GM18907 (cell line): Measurements from ENCODE around the gene SUN1.

Source experiments
- ATAC-seq: cut with Tn5 transposase; IDR thresholded peaks from one replicate; pipeline ENCODE4 v1.9.1; 2021; ENCODE audit warnings: mild to moderate bottlenecking, moderate library complexity; ENCODE audit not compliant: unreplicated experiment

Gene SUN1

GRCh38 chr7:888081-889024 is 56.1 kb downstream of the SUN1 start:
- no peak for ATAC-seq

DNA sequence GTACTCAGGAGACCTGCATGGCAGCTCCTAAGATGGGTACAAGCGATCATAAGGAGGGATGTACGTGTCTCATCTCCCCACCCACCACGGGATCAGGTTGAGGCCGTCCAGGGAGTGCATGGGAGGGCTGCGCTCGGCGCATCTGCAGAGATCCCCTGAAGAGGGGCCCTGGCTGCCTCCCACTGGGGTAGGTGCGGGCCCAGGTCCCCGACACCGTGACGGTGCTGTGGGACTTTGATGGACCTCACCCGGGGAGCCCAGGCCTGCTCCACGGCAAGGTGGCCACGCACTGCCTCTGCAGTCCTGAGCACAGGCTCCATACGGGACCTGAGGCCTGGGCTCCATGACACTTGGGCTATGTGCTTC is 56.7 kb downstream of the SUN1 start:
- ATAC-seq, result no peak

GRCh38 chr7:889391-889790 is 57.1 kb downstream of the SUN1 start:
- ATAC-seq, result no peak

GRCh38 chr7:890868-891267 is 58.6 kb downstream of the SUN1 start:
- no peak for ATAC-seq

DNA sequence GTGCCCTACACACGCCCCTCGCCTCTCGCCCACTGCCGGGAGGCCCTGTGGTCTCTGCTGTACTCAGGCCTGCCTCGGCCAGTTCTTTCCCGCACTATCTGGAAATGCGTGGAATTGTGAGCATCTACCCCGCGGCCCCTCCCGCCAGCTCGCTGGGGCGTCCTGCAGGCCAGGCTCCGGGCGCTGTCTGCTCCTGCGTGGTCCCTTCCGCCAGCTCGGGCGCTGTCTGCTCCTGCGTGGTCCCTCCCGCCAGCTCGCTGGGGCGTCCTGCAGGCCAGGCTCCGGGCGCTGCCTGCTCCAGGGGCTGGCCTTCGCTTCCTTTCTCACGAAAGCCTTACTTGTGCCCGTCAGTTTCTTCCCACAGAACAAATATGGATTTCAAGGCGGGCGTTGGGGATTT is 59.0 kb downstream of the SUN1 start:
- ATAC-seq, result no peak

DNA sequence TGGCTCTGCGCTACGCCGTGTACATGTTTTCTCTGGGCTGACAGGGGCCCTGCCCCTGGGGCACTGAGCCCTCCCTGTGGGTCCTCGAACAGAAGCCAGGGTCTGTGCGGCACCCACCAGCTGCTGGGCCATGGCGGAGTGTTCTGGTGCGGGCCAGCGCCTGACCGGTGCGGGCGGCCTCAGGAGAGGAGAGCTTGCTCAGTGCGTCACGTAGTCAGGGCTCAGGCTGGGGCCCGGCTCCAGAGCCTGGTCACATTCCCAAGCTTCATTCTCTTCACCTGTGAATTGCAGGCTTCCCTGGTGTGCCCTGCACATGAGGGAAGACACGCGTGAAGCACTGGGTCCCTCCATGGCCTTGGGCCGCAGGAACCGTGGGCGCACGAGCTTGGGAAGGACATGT is 59.5 kb downstream of the SUN1 start:
- ATAC-seq, result no peak

DNA sequence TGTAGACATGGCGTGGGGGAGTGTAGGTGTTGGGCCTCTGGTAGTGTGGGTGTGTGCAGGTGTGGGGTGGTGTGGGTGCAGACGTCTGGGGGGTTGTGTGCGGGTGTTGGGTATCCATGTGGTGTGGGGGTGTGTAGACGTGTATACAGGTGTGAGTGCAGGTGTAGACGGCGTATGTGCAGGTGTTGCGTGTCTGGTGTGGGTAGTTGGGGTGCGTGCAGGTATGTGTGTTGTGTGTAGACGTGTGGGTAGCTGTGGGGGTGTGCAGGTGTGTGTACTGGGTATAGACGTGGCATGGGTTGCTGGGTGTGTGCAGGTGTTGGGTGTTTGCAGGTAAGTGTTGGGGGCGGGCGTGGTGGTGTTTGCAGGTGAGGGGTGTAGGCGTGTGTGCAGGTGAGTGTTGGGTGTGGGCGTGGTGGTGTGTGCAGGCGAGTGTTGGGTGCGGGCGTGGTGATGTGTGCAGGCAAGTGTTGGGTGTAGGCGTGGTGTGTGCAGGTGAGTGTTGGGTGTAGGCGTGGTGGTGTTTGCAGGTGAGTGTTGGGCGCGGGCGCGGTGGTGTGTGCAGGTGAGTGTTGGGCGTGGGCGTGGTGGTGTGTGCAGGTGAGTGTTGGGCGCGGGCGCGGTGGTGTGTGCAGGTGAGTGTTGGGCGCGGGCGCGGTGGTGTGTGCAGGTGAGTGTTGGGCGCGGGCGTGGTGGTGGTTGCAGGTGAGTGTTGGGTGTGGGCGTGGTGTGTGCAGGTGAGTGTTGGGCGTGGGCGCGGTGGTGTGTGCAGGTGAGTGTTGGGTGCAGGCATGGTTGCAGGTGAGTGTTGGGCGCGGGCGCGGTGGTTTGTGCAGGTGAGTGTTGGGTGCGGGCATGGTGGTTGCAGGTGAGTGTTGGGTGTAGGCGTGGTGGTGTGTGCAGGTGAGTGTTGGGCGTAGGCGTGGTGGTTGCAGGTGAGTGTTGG is 60.6 kb downstream of the SUN1 start:
- no peak for ATAC-seq

DNA sequence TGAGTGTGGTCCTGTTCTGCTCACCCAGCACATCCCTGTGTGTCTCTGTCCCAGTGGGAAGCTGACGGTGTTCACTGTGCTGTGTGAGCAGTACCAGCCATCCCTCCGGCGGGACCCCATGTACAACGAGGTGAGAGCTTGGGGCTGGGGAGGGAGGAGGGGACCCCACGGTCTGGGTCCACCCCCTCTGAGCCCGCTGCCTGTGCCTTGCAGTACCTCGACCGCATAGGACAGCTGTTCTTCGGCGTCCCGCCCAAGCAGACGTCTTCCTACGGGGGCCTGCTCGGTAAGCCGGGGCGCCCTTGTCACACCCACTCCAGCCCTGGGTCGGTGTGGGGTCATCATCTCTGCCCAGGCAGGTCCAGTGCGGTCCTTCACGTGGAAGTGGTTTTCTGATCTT is 61.4 kb downstream of the SUN1 start:
- ATAC-seq, result no peak

DNA sequence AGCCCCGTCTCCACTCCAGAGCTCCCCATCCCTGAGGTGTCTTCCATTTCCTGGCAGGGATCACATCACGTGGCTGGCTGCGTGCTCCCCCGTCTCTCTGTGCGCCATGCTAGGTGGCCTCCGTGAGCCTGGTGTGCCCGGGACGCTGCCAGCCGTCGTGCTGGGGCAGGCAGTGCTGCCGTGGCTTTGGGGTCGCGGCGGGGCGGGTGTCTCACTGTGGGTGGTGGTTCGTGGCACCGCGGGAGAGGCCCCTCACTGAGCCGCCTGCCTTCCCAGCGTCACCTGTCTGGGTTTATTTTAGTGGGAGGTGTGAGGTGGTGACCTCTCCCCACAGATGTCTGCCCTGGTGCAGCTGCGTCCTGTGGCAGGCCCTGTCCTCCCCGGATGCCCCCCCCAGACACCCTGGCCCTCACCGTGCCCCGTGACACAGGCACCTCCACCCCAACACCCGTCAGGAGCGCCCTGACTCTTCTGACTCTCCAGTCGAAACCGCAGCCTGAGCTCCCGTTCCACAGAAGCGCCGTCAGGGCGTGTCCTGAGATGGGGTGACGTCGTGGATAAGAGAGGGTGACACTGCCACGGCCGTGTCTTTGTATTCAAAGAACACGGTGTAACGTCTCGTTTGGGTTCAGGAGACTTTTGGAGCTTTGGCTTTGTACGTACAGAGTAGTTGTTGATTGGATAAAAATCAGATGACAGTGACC is 62.0 kb downstream of the SUN1 start:
- ATAC-seq, result no peak

- no peak for ATAC-seq
These were observed 62.7 kb downstream of the SUN1 start for GRCh38 chr7:894927-895450.

DNA sequence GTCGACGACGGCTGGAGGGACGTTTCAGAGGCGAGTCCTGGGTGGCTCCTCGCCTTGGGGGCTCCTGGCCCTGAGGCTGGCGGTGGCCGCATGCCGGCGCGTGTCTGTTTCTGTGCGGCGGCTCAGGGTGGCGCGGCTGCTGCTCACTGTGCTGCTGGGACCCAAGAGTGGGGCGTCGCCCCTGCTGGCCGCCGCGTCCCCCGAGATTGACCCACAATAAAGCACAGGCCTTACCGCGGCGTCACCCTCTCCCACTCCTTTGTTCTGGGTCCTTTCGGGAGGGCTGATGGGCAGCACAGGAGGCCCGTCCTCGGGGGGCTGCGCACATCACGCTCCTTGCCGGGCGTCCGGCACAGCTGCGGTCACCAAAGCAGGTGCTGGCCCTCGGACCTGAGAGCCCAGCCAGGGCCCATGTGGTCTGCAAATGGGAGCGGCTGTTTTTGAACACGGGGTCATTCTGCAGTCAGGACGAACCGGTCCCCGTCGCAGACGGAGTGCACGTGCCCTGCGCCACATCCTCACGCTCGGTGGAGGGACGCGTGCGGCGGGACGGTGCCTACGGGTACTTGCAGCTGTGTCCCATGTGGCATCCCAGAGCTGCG is 63.3 kb downstream of the SUN1 start:
- no peak for ATAC-seq

- no peak for ATAC-seq
These were observed 64.2 kb downstream of the SUN1 start for GRCh38 chr7:896346-897075.

- no peak for ATAC-seq
These were observed 64.8 kb downstream of the SUN1 start for GRCh38 chr7:897086-897485.

DNA sequence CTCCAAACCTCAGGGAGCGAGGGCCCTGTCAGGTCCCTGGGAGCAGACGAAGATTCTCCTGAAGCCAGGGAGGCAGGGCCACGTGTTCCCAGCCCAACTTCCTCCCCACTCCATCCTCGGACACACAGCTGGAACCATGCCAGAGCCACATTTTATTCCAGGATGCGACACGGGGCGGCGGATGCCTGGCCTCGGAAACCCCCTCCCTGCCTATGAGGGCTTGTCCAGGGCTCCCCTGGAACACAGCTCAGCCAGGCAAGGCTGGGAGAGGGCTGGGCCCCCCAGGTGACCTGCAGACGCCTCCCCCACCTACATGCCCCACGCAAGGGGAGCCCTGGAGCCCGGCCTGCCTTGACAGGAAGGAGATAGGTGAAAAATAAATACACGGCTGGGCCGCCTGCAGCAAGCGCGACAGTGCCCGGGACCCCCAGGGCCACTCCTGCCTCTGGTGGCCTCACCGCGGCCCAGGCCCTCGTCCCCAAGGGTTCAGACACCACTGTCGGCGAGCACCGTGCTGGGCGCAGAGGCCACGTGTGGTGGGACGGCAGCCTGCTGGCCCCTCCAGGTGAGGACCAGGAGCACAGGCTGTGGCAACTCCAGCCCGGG is 65.6 kb downstream of the SUN1 start:
- no peak for ATAC-seq

DNA sequence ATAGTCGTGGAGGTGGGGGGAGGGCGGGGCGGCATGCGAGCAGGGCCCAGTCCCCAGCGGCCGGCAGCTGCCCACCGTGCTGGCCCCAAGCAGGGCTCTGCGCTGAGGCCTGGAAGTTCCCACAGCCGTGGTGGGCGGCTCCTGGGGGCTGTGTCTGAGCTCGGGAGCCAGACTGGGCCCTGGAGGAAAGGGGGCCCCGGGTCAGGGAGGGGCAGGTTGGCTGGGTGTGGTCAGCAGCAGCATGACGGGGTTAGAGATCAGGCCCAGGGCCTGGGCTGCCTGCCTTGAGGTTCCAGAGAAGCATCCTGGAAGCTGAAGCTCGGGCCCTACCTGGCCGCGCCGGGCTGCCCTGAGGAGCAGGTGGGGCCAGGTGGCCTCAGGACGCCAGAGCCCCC is 66.2 kb downstream of the SUN1 start:
- ATAC-seq, result no peak

DNA sequence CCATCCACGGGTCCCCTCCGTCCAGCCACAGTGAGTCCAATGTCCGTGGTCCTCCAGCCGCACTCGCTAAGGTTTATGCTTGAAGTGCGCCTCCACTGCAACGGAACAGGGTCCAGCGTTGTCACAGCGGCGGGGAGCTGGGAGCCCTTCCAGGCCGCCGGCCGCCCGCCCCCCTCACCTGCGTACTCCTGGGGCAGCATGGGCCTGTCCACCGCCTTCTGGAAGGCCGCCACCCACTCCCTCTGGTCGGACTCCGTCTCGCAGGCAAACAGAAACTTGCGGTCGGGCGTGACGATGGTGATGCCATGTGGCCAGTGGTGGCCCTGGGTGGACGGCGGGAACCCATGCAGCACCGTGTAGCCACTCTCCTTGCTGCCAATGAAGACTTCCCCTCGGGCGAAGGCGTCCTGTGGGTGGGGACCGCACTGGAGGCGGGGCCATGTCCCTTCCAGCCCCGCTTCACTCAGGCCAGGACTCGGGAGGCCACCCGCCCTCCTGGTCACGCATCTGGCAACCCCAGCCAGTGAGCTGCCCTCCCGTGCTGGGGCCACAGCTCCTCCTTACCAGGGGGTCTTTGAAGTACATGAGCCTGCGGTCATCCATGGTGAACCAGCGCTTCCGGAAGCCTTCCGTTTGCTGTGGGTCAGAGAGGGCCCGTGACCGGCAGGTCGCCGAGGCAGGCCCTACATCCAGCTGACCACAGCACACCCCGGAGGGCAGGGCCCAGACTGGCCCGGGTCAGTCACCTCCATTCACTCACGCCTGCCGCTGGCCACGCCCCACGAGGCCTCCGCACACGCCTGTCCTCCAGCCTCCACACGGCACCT is 66.8 kb downstream of the SUN1 start:
- no peak for ATAC-seq

- ATAC-seq, result no peak
These were observed 67.5 kb downstream of the SUN1 start for GRCh38 chr7:899806-900205.

DNA sequence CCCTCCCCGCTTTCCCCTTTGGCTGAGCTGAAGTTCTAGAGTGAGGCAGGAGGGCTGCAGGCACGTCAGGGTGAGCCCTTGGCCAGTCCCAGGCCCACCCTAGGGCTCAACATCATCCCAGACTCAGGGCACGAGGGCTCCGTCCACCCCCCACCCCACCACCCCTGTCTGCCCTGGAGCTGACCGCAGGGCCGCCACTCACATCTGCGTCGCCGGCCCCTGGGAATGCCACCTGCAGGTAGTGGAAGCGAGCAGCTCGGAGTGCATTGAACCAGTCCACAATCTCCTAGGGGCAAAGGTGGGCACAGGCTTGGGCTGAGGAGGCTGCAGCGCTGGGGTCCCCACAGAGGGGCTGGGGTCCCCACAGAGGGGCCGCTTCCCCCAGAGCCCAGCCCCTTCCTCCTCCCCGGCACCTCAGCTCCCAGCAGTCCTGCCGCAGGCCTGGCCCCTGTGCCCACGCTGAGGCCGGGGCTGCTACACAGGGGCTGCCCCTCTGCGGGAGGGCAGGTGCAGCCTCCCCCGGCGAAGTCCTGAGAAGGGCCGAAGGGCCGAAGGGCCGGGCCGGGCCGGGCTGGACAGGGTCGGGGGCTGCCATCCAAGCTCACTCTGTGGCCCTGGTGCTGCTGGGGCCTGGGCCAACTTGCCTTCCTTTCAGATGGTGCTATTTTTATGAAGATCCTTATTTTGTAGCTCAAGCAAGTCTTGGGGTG is 68.2 kb downstream of the SUN1 start:
- ATAC-seq, result no peak
